GM21390 (cell line): ENCODE measurements around the gene RSRC2.
A peak's percentile ranks its signal among the peaks of the same experiment; 100 is the strongest.
"Not testable (repeated sequence)": the region's sequence is repeated elsewhere in the genome, so short reads cannot be mapped to it uniquely, and the experiment has no call there.

ENCODE experiments used
- ATAC-seq: cut with Tn5 transposase; IDR thresholded peaks from one replicate; pipeline ENCODE4 v1.9.1; 2021; ENCODE audit not compliant: unreplicated experiment

Gene RSRC2

DNA sequence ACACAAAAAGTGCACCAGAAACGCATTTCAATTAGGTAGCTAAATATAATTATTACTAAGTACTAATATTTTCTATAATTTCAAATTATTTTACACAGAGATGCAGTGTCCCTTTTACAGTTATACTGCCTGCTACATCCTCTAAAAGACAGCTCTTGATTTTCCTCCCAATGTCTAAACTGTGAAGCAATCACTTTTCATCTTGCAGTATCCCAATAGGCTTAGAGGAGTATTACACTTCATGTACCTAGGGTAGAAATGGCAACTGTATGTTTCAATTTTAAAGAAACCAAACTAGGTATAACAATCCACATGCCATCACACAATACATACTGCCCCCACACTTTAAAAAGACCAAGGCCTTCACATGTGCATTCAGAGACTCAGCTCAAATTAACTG is 7.3 kb downstream of the RSRC2 start:
- ATAC-seq = no peak

DNA sequence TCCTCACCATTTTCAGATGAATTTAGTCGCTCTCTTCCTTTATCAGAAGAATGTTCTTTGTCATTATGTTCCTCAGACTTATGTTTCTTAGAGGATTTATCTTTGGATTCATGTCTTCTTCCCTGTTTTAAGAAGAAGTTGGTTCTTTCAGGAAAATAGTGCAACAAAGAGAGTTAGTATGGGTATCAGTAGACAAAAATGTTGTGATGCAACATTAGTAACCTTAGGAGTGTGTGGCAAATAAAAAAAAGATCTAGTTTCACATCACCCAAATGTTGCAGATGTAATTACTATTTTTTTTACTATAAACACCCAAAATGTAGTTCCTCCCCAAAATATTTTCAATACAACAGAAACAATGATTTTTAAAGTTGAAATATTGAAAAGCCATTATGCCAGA is 7.8 kb downstream of the RSRC2 start:
- ATAC-seq = no peak

DNA sequence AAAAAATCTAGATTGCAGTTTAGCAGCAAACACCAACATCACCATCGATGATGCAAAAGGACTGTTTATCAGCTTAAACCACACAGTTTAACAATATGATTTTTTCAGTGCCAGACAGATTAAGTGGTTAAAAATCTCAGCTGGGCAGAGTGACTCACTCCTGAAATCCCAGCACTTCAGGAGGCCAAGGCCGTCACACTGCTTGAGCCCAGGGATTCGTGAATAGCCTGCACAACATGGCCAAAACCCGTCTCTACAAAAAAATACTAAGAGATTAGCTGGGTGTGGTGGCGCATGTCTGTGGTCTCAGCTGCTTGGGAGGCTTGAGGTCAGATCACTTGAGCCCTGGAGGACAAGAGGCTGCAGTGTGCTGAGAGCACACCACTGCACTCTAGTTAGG is 8.9 kb downstream of the RSRC2 start:
- ATAC-seq = no peak

DNA sequence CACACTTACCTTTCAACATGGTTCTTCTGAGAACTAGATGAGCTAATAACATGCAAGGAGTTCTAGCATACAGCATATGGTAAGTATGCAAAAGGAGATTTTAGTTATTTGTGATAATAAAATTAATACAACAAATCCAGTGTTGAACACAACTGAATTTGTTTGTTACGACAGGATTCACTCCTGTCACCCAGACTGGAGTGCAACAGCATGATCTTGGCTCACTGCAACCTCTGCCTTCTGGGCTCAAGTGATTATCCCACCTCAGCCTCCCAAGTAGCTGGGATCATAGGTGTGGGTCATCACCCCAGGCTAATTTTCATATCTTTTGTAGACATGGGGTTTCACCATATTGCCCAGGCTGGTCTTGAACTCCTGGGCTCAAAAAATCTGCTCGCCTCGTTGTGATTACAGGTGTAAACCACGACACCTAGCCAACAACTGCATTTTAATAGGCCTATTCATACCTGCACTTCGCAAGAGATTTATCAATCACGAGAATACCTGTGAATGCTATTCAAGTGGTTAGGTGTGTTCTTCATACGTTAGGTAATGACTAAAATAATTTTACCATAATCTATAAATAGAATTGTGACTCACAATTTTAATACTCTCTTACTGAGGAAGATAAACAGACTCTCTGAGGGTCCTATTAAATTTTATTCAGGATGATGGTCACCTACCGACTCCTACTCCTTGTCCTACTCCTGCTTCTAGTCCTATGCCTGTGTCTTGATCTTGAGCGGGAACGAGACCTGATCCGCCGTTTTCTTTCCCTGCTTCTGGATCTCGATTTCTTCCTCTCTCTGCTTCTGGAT is 10.0 kb downstream of the RSRC2 start:
- no peak for ATAC-seq

DNA sequence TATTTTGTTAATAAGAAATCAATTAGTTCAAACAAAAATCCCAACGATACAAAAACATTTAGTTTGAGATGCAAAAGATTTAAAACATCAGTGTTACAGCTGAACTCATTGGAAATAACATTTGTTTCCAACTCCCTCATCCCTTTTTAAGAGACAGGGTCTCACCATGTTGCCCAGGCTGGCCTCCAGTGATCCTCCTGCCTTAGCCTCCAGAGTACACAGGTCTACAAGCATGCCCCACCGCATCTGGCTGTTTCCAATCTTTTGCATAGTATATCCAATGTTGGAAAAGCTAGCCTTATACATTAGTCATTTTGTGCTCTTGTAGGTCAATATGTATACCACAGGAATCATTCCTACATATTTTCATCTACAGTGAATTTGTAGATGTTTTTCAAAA is 11.5 kb downstream of the RSRC2 start:
- no peak for ATAC-seq

DNA sequence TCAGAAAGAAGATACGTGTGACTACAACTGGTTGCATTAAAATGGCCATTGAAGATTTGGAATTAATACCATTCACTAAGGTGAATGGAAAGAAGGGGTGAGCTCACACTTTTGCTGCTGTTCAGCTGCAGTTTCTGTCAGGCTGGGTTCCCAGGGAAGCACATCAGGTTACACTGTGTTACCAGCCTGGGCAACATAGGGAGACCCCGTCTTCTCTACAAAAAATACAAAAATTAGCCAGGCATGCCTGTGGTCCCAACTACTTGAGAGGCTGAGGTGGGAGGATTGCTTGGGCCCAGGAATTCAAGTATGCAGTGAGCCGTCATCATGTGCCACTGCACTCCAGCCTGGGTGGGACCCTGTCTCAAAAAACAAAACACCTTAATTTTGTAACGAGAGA is 13.1 kb downstream of the RSRC2 start:
- ATAC-seq = no peak

DNA sequence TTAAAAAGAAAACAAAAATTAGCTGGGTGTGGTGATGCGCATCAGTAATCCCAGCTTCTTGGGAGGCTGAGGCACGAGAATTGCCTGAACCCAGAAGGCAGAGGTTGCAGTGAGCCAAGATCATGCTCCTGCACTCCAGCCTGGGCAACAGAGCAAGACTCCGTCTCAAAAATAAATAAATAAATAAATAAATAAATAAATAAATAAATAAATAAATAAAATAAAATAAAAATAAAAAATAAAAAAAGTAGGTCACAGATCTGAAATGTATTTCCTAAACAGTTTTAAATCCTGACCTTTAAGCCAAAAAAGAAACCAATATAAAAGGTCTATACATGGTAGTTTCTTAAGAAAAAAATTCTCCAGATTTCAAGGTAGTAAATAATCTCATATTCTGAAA is 13.7 kb downstream of the RSRC2 start:
- not testable (repeated sequence) for ATAC-seq

DNA sequence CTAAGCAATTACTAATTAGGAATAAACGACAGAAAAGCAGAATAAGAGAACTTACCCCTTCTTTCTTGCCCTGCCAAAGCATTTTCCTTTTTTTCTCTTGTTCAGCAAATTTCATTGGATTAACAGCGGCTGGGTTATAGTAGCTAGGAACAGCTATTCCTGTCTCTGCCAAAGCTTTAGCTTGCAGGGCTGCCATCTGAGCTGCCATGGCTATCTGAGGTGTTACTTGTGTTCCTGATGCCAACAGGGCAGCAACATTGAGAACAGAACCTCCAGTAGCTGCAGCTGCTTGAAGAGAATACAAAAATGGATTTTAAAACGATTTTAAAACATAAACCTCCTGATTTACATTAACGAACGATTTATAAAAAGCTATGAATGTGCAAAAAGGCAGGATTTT is 18.6 kb downstream of the RSRC2 start:
- no peak for ATAC-seq

DNA sequence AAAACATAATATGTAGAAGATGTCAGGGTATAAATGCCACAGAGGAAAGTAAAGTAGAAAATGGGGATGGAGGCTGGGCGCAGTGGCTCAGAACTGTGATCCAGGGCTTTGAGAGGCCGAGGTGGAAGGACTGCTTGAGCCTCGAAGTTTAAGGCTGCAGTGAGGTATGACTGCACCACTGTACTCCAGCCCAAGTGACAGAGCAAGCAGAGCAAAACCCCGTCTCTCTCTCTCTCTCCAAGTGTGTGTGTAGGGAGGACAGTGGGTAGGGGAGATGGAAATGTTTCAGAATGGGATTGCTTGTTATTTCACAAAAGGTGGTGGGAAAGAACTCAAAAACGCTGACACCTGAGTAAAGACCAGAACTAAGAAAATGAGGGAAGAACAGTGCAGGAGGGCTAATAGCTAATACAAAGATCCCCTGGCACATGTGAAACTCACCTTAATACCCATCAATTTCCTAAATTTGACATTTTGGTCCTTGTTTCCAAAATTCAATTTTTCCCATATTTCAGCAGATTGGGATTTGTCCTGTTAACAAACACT is 20.3 kb downstream of the RSRC2 start:
- no peak for ATAC-seq

DNA sequence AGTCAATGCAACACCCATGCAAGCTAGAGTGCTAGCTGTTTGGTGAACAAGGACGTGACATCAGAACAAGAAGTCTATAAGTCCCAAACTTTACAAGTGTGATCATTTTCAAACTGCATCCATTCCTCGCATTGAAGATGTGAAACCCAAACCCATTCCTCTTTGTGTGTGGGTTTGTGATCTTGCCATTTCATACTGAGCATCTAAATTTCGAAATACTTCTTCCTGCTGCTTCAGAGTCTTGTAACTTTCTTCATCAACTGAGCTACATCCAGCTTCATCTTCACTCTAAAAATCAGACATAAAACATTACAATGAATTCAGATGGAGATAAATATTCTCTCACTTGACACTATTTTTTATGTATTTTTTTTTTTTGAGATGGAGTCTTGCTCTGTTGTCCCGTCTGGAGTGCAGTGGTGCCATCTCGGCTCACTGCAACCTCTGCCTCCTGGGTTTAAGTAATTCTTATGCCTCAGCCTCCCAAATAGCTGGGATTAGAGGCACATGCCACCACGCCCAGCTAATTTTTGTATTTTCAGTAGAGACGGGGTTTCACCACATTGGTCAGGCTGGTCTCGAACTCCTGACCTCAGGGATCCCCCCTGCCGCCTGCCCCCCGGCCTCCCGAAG is 21.2 kb downstream of the RSRC2 start:
- ATAC-seq = no peak

DNA sequence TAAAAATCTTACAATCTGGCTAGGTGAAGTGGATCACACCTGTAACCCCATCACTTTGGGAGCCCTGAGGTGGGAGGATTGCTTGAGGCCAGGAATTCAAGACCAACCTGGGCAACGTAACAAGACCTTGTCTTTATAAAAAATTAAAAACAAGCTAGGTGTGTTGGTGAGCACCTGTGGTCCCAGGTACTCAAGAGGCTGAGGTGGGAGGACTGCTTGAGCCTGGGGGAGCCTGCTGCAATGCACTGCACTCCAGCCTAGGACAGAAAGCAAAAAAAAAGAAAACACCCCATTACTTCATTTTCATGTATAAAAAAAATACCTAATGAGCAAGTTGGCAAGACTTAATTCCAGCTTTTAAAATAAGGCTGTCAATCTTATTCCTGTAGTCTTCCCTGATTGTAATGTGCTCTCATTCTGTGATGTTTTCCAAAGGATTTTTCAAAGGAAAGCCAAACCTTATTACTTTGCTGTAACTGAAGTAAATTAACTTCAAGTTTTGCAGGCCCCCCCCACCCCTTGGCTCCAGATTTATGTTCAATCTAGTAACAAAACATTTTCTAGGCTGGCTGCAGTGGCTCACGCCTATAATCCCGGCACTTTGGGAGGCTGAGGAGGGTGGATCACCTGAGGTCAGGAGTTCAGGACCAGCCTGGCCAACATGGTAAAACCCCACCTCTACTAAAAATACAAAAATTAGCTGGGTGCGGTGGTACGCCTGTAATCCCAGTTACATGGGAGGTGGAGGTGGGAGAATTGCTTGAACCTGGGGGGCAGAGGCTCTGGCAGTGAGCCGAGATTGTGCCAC is 22.7 kb downstream of the RSRC2 start:
- ATAC-seq = no peak

DNA sequence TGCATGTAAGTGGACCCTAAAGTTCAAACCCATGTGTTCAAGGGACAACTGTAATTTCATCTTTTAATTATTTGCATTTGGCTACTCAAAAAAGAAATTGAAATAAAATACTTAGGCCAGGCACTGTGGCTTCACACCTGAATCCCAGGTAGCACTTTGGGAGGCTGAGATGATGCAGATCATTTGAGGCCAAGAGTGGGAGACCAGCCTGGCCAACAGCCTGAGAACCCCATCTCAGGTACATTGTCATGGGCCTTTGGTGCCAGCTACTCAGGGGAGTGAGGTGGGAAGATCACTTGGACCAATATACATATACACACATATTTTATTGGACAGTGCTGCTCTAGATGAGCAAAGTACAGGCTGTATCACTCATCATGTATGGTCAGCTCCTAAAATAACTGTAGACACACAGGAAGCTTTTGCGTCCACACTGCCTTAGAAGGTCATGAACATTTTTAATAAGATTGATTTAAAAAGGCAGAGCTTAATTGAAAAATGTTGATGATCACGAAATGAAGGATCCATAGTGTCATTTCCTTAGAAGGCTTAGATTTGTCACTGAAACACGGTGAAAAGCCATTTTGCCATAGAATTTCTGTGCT is 23.5 kb downstream of the RSRC2 start:
- no peak for ATAC-seq

DNA sequence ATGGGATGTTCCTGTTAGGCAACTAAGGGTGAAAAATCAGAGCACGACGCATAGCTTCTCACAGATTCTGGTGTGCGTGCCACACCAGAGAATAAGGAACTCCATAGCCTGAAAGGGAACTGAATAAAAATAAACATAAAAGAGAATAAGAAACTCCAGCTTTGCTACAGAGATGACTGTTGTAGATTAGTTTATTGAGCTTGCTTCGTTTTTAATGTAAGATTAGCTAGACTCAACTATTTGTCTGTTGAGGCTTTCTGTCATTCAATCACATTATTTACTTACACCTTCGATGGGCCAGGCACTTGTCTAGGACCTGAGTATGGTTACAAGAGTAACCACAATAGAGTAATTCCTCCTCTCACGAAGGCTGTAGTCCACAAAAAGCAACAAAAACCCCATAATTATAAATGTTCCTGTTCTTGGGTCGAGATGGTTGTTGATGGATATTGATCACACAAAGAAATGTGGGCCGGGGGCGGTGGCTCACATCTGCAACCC is 25.2 kb downstream of the RSRC2 start:
- ATAC-seq = no peak

DNA sequence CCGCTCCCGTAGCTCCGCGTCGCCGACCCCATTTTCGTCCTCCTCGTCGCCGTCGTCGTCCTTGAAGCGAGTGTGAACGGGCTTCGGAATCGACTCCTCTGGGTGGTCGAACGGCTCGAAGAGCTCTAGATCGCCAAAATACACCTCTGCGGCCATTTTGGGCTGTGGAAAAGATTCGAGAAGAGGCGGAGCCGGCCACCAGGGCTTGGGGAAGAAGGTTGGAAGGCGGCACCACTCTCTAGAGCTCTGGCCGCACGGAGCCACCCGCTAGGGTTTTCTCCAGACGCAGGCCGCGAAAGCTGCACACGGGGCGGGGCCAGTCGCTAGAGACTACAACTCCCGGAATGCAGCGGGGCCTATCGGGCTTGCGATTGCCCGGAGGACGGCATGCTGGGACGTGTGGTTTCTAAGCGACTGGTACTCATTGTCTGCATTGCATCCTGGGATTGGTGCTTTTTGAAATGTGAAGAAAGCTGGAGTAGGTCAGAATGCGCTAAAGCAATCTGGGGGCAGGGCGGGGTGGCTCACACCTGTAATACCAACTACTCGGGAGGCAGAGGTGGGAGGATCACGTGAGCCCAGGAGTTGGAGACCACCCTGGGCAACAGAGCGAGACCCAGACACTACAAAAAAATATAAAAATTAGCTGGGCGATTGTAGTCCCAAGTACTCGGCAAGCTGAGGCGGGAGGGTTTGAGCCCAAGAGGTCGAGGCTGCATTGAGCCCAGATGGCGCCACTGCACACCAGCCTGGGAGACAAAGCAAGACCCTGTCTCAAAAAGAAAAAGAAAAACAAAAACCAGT is 25.8 kb downstream of the RSRC2 start, which contains the start of gene ZCCHC8:
Gene ZCCHC8, minus strand, starts transcription at position 248 of the 804 bp plus-strand sequence. Its CDS starts 92 bp downstream, at position 156.
- ATAC-seq = peak; percentile 90

DNA sequence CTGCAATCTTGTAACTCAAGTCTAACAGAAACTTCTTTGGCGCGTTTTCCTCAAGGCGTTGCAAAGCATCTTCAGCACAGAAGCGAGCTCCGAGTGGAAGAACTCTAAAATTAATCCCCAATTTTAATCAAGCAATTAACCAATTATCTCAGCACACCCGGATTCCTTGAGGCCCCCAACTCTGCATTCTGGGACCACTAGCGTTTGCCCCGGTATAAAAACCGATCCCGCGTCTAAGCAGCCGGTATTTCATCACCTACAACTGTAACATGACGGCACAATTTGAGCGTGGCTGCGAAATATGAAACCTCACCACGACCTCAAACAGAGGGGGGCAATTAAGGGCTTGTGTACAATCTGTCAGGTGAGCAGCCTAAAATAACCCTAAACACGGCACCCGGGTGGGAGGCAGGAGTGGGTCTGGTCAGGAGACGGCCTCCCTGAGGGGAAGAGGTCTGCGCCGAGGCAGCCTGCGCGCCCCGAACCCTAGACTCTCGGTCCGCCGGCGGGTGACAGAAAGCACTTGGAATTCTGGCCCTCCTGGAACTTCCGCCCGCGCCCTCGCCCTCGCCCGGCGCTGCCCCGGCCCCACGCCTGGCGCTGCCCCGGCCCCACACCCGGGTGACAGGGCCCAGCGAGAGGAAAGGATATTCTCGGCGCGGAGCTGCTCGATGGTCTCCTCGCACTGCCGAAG is 26.6 kb downstream of the RSRC2 start:
- peak; percentile 9 for ATAC-seq

DNA sequence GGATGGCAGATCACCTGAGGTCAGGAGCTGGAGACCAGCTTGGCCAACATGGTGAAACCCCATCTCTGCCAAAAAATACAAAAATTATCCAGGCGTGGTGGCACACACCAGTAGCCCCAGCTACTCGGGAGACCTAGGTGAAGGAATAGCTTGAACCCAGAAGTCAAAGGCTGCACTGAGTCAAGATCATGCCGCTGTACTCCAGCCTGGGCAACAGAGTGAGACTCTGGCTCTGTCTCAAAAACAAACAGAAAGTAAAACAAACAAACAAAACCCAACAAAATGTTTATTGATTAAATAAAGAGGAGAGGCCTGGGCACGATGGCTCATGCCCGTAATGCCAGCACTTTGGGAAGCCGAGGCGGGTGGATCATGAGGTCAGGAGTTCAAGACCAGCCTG is 31.5 kb downstream of the RSRC2 start:
- ATAC-seq = no peak

DNA sequence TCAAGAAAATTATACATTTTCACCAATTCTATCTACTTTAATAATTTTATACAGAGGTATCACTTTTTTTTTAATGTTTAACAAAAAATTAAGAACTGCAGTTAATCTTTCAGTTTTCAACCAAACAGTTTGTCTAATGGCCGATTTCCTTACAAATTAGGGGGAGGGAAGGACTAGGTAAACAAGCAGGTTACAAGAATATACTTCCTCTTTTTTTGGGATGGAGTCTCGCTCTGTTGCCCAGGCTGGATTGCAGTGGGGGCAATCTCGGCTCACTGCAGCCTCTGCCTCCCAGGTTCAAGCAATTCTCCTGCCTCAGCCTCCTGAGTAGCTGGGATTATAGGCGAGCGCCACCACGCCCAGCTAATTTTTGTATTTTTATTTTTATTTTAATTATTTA is 33.5 kb downstream of the RSRC2 start:
- ATAC-seq = not testable (repeated sequence)

DNA sequence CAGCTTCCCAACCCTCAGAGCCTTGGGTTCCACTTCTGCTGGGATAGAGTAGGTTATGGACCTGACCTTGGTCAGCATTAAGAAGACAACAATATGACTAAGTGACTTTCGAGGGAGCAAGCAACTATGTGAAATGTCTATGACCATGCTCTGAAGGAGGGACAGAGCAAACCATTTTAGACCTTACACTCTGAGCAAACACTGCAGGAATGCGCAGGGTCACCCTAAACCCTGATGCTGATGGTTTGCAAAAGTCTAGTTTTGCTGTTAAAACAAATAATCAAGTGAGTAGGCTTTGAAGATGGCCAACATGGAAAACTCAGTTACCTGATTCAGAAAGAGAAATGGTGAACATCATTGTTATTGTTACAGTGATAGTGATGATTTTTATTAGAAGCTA is 34.7 kb downstream of the RSRC2 start:
- no peak for ATAC-seq

DNA sequence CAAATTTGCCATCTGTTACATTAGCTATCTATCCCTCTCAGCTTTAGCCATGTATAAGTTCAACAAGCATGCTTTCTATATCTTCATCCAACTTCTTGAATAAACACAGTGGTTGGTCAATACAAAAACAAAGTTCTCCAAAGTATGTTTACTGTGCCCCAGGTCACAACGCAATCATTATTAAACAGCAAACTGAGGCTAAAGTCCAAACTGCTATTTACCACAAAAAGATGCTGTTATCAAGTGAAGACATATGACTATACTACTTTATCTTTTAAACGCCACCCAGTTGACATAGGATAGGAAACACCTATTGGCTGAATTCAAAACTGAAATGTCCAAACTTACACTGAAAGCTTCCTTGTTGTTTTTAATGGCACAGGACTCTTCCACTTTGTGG is 37.7 kb downstream of the RSRC2 start:
- ATAC-seq = no peak
